Measurements from ENCODE around the gene EXOC6.

The EXOC6 gene

DNA sequence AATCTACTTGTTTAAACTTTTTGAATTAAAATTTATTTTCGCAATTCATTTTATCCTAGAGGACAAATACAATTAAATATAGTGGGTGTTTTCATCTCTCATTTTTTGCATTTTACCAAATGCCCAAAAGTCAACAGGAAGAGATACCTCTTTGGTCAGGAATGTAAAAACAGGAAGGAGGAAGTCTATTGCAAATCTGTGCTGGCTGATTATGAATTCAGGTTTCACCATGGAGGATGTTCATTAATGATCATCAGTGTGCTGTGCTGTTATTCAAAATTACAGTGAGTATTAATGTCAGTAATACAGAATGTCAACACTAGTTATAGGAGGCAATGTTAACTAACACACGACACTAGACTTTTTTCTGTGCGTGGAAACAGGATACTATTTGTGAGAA, 24.7 kb downstream of the EXOC6 start:
- DNase-seq (ENCODE audit: insufficient read length, low spot score) (no peak), FAIRE-seq (no peak)
- TF ChIP-seq, protein P1, sequence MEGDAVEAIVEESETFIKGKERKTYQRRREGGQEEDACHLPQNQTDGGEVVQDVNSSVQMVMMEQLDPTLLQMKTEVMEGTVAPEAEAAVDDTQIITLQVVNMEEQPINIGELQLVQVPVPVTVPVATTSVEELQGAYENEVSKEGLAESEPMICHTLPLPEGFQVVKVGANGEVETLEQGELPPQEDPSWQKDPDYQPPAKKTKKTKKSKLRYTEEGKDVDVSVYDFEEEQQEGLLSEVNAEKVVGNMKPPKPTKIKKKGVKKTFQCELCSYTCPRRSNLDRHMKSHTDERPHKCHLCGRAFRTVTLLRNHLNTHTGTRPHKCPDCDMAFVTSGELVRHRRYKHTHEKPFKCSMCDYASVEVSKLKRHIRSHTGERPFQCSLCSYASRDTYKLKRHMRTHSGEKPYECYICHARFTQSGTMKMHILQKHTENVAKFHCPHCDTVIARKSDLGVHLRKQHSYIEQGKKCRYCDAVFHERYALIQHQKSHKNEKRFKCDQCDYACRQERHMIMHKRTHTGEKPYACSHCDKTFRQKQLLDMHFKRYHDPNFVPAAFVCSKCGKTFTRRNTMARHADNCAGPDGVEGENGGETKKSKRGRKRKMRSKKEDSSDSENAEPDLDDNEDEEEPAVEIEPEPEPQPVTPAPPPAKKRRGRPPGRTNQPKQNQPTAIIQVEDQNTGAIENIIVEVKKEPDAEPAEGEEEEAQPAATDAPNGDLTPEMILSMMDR (IDR thresholded peaks at IDR 0.05; ENCODE audit: insufficient read depth, missing control alignments): no peak

DNA sequence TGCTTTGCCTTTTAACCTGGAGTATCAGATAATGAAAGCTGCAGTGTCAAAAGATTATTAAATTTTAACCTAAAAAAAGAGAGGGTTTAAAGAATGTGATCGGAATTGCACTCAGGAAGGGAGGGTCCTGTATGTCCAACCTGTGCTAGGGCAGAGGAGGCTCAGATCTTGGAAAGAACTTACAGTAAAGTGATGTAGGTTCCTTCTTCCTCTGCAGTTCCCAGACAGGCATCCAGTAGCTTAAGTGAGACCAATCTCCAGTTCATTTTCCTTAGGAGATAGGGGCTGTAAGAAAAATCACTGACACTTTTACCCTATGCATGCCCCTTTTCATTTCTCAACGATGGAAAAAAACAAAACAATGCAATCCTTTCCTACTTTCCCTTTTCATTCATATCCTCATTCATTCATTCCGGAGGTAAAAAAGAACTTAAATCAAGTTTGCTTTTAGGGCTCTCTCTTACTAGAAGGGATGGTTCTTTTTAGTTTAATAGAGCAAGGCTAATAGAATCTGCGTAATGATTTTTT, 28.3 kb downstream of the EXOC6 start:
- FAIRE-seq (no peak), DNase-seq (ENCODE audit: insufficient read length, low spot score) (no peak)
- TF ChIP-seq, protein P1 (IDR thresholded peaks at IDR 0.05; ENCODE audit: insufficient read depth, missing control alignments): no peak

DNA sequence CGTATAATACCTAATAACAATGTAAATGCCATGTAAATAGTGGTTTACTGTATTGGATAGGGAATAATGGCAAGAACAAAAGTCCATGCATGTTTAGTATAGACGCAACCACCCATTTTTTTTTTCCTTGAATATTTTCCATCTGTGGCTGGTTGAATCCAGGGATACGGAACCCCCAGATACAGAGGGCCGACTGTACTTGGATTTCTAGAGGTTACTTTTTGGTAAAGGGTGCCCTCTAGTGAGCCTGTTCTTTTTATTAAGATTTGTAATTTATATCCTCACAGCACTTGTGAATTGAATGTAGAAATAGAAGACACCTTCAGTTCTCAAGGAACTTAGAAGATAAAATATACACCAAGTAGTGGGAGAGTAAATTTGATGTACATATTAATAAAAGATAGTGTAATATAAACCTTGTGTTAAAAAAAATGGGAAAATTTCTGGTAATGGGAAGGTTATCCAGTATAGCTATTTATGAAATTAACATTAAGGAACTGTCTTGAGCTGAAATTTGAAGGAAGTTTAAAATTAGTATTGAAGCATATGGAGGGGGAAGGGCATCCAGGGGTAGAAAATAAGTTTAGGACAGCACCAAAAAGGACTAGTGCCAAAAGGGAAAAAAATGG, 32.0 kb downstream of the EXOC6 start:
- FAIRE-seq: peak; percentile 29
- TF ChIP-seq, protein P1 (IDR thresholded peaks at IDR 0.05; ENCODE audit: insufficient read depth, missing control alignments): peak; percentile 54
- no peak for DNase-seq (ENCODE audit: insufficient read length, low spot score)

DNA sequence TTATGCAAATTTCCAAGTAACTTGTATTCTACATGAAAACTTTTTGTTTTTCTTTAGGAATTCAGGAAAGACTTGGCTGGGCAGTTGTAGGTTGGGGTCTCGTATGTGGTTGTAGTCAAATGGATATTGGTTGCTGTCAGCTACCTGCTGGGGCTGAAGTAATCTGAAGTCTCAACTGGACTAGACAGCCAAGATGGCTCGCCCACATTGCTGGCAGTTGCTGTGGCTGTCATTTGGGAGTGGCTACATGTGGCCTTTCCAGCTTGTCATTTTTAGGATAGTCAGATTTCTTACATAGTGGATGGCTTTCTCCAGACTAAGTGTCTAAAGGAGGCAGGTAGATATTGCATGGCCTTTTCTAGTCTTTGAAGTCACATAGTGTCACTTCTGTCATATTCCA, 32.6 kb downstream of the EXOC6 start:
- DNase-seq (ENCODE audit: insufficient read length, low spot score) (no peak), FAIRE-seq (no peak)
- TF ChIP-seq, protein P1 (IDR thresholded peaks at IDR 0.05; ENCODE audit: insufficient read depth, missing control alignments): no peak

DNA sequence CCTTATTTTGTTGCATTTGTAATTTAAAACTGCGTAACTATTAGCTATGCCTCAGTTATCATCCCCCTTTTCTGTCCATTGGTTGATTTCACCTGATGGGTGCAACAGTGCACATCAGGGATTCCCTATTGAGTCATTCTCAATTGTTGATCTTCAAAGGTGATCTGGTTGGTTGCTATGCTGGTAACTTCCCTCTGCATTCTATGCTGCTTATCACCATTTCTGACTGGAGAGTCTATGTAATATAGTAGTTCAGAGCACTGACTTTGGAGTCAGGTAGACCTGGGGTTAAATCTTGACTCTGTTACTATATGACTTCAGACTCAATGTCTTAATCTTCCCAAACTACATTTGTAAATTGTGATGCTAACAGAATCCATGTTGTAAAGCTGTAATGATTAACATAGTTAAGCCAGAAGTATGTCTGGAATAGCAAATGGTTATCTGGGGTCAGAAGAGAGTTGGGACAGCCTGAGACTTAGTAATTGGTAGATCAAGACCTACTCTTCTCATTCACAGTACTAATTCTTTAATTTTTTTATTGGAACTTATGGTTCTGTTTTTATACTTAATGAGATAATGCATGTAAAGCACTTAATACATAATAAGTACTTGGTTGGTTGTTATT, 38.1 kb downstream of the EXOC6 start:
- TF ChIP-seq, protein P1 (IDR thresholded peaks at IDR 0.05; ENCODE audit: insufficient read depth, missing control alignments): no peak
- FAIRE-seq (no peak), DNase-seq (ENCODE audit: insufficient read length, low spot score) (no peak)

DNA sequence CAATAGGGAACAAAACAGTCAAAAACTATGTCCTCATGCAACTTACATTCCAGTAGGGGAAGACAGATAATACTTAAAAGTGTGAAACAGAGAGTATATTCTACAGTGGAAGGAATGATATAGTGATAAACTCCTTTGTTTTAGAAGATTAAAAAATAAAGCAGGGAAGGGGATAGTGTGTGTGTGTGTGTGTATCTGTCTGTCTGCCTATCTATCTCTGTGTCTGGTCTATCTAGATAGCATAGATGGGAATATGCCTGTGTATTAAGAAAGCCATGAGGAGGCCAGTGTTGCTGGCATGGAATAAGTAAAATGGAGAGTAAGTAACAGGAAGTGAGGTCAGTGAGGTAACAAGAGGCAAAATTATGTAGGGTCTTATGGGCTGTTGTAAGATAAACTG, 42.2 kb downstream of the EXOC6 start:
- TF ChIP-seq, protein P1 (IDR thresholded peaks at IDR 0.05; ENCODE audit: insufficient read depth, missing control alignments): no peak
- no peak for DNase-seq (ENCODE audit: insufficient read length, low spot score)
- FAIRE-seq: no peak
